Measurements from ENCODE around the gene LBP. TPM values are rescaled to one million over a fixed set of nuclear protein-coding genes. Genes with fewer than 3 reads are reported as not detected.

LBP gene
- total and polyA plus RNA-seq, 2 donors (not counting 3 experiments of a cell fraction or from before 2014, with no cell fraction given) = 0.03 TPM; not detected in 1

- ChIA-PET CTCF (interaction anchor here (1.3 kb wide), 1 partner anchor 781 kb away, joined by 3 read pairs; no protein-coding TSS in a partner anchor), POLR2A (no interaction called here)
- no peaks in the 10 kb centered on the region for H3K9me1 ChIP-seq (replicated peaks; ENCODE audit: control insufficient read depth, extremely low read depth, insufficient read depth, low read length)
- FAIRE-seq = no peak
- no peak overlapping the region for H3K27ac ChIP-seq (ENCODE audit: insufficient read depth, low read depth, low read length)
- no peak overlapping the region for H3K9ac ChIP-seq (replicated peaks; ENCODE audit: extremely low read depth, insufficient read depth, low read length)
- no peak overlapping the region for H2AFZ ChIP-seq (ENCODE audit: low read depth, low read length)
- no peak overlapping the region for H3K4me2 ChIP-seq (ENCODE audit: insufficient read depth, low read length)
- dilution Hi-C loops (cut with MboI; ENCODE audit: extremely low pct_ligation_motif_present, low sequenced_read_pairs) = no loop called here
- H3K4me3 ChIP-seq (replicated peaks in 1 of 3; ENCODE audit: insufficient read depth in 1 of 3, low read depth in 1 of 3, low read length in 3 of 3) = no peak overlapping the region
- no peaks in the 10 kb centered on the region for H4K20me1 ChIP-seq (replicated peaks; ENCODE audit: control insufficient read depth, extremely low read depth, insufficient read depth, low read length)
- H3K27me3 ChIP-seq (ENCODE audit: control insufficient read depth in 2 of 2, insufficient read depth in 2 of 2, low read length in 2 of 2) = peaks cover 0 to 3% of the 10 kb centered on the region in 2 experiments
- TF ChIP-seq EZH2 (IDR thresholded peaks at IDR 0.05; ENCODE audit: borderline replicate concordance, low read depth, low read length, severe bottlenecking) = no peak
- no peak for TF ChIP-seq FOS (IDR thresholded peaks at IDR 0.05; ENCODE audit: borderline replicate concordance, insufficient read depth, low read length)
- TF ChIP-seq CTCF (IDR thresholded peaks at IDR 0.05; ENCODE audit: extremely low read depth in 1 of 2, insufficient read depth in 1 of 2, low read depth in 1 of 2, low read length in 2 of 2) = no peak
- TF ChIP-seq POLR2A (IDR thresholded peaks at IDR 0.05; ENCODE audit: low read depth, low read length) = no peak
- no peak for TF ChIP-seq MAX (IDR thresholded peaks at IDR 0.05; ENCODE audit: insufficient read depth, insufficient read length)
- TF ChIP-seq MYC (IDR thresholded peaks at IDR 0.05; ENCODE audit: low read depth, low read length) = no peak
- TF ChIP-seq GATA2 (IDR thresholded peaks at IDR 0.05; ENCODE audit: insufficient read depth, insufficient read length, low read depth, low read length) = no peak
- no peak for TF ChIP-seq POLR2AphosphoS5 (IDR thresholded peaks at IDR 0.05; ENCODE audit: insufficient read depth, low read depth, low read length)
- no peak for TF ChIP-seq JUN (IDR thresholded peaks at IDR 0.05; ENCODE audit: borderline replicate concordance, insufficient read depth, insufficient read length, low read depth)
- no peaks in the 10 kb centered on the region for H3K4me1 ChIP-seq (ENCODE audit: control insufficient read depth, extremely low read depth, insufficient read depth, low read length)
- DNase-seq (ENCODE audit: low read depth, low spot score) = no peak
- intact Hi-C loops (cut with micrococcal nuclease) = no loop called here
- no peaks in the 10 kb centered on the region for H3K36me3 ChIP-seq (ENCODE audit: control insufficient read depth in 2 of 2, extremely low read depth in 1 of 2, insufficient read depth in 2 of 2, low read length in 2 of 2)
- no TSS peak for BruUV-seq (replicated peaks)
- no peaks in the 10 kb centered on the region for H3K79me2 ChIP-seq (ENCODE audit: control insufficient read depth, insufficient read depth, low read length)
- H3K9me3 ChIP-seq (replicated peaks; ENCODE audit: control insufficient read depth, insufficient read depth, low read length) = no peaks in the 10 kb centered on the region
These were observed 639 bp upstream of the LBP start for GRCh38 chr20:38345643-38346042.

Measured in endothelial cell of umbilical vein (primary cell).